DOHH2 (cell line): ENCODE data around the gene TF.

Source experiments
- H3F3A ChIP-seq: fragments of 200-600 bp; sonication (generic), shearing (Covaris generic); 2 replicates; pipeline ENCODE4 v1.6.0; 2016; ENCODE audit warnings: antibody characterized with exemption, mild to moderate bottlenecking; ENCODE audit not compliant: control insufficient read depth, insufficient read depth
- H3K27ac ChIP-seq: fragments of 200-600 bp; sonication (generic); 2 replicates; pipeline ENCODE4 v1.5.1; 2014; ENCODE audit warnings: low read depth, mild to moderate bottlenecking, low read length, moderate library complexity
- H3K27me3 ChIP-seq: fragments of 200-600 bp; sonication (generic); 2 replicates; pipeline ENCODE4 v1.6.1; 2014; ENCODE audit warnings: mild to moderate bottlenecking, low read length, mixed read lengths; ENCODE audit not compliant: control insufficient read depth
- H3K36me3 ChIP-seq: fragments of 200-600 bp; sonication (generic); 2 replicates; pipeline ENCODE4 v1.6.1; 2014; ENCODE audit warnings: mild to moderate bottlenecking, low read length, moderate library complexity, mixed read lengths; ENCODE audit not compliant: control insufficient read depth
- H3K4me1 ChIP-seq: fragments of 200-600 bp; sonication (generic); 2 replicates; pipeline ENCODE4 v1.6.1; 2014; ENCODE audit warnings: mild to moderate bottlenecking, low read length, mixed read lengths; ENCODE audit not compliant: control insufficient read depth
- H3K4me2 ChIP-seq: fragments of 200-600 bp; sonication (generic); 2 replicates; pipeline ENCODE4 v1.6.0; 2014; ENCODE audit warnings: mild to moderate bottlenecking, low read length, moderate library complexity
- H3K4me3 ChIP-seq: fragments of 200-600 bp; sonication (generic); 2 replicates; pipeline ENCODE4 v1.5.1; 2014; ENCODE audit warnings: mild to moderate bottlenecking, low read length, mixed read lengths
- H3K79me2 ChIP-seq: fragments of 200-600 bp; sonication (generic); 2 replicates; pipeline ENCODE4 v1.6.1; 2014; ENCODE audit warnings: mild to moderate bottlenecking, low read length, mixed read lengths; ENCODE audit not compliant: control insufficient read depth
- H3K9me2 ChIP-seq: fragments of 200-600 bp; sonication (generic); replicated peaks from 2 replicates; pipeline ENCODE4 v1.6.1; 2014; ENCODE audit warnings: mild to moderate bottlenecking, low read length, mixed read lengths; ENCODE audit not compliant: control insufficient read depth
- H3K9me3 ChIP-seq: fragments of 200-600 bp; sonication (generic); 2 replicates; pipeline ENCODE4 v1.6.1; 2014; ENCODE audit warnings: antibody characterized with exemption, low read length, mixed read lengths; ENCODE audit not compliant: control insufficient read depth, insufficient read depth
- H4K20me1 ChIP-seq: fragments of 200-600 bp; sonication (generic); 2 replicates; pipeline ENCODE4 v1.6.0; 2014; ENCODE audit warnings: low read depth, mild to moderate bottlenecking, antibody characterized with exemption, low read length, moderate library complexity; ENCODE audit not compliant: control insufficient read depth, insufficient read depth
- EZH2phosphoT487 ChIP-seq: fragments of 200-600 bp; sonication (generic); IDR thresholded peaks from 2 replicates; pipeline ENCODE4 v1.6.1; 2017; ENCODE audit warnings: borderline replicate concordance, mild to moderate bottlenecking, antibody characterized with exemption, low read length, moderate library complexity, mixed read lengths
- TF ChIP-seq, protein P1 (sequence below): fragments of 200-600 bp; sonication (generic); IDR thresholded peaks from one replicate; pipeline ENCODE4 v1.5.1; 2014; ENCODE audit warnings: antibody characterized with exemption, mild to moderate bottlenecking, low read depth, low read length; ENCODE audit not compliant: poor library complexity, severe bottlenecking

TF gene

GRCh38 chr3:133833267-133833666 is 87.1 kb downstream of the TF start:
- Histone ChIP-seq H3K9me2 (no peaks in the 10 kb centered on the region), H3K79me2 (no peaks in the 10 kb centered on the region), H3K4me2 (no peak overlapping the region), H4K20me1 (no peaks in the 10 kb centered on the region), H3K27me3 (no peaks in the 10 kb centered on the region), H3K4me1 (no peaks in the 10 kb centered on the region), H3K4me3 (no peak overlapping the region), H3K9me3 (no peaks in the 10 kb centered on the region), H3F3A (no peaks in the 10 kb centered on the region), H3K27ac (no peak overlapping the region), H3K36me3 (no peaks in the 10 kb centered on the region)
- TF ChIP-seq, protein P1, sequence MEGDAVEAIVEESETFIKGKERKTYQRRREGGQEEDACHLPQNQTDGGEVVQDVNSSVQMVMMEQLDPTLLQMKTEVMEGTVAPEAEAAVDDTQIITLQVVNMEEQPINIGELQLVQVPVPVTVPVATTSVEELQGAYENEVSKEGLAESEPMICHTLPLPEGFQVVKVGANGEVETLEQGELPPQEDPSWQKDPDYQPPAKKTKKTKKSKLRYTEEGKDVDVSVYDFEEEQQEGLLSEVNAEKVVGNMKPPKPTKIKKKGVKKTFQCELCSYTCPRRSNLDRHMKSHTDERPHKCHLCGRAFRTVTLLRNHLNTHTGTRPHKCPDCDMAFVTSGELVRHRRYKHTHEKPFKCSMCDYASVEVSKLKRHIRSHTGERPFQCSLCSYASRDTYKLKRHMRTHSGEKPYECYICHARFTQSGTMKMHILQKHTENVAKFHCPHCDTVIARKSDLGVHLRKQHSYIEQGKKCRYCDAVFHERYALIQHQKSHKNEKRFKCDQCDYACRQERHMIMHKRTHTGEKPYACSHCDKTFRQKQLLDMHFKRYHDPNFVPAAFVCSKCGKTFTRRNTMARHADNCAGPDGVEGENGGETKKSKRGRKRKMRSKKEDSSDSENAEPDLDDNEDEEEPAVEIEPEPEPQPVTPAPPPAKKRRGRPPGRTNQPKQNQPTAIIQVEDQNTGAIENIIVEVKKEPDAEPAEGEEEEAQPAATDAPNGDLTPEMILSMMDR = no peak
- TF ChIP-seq EZH2phosphoT487 = no peak

DNA sequence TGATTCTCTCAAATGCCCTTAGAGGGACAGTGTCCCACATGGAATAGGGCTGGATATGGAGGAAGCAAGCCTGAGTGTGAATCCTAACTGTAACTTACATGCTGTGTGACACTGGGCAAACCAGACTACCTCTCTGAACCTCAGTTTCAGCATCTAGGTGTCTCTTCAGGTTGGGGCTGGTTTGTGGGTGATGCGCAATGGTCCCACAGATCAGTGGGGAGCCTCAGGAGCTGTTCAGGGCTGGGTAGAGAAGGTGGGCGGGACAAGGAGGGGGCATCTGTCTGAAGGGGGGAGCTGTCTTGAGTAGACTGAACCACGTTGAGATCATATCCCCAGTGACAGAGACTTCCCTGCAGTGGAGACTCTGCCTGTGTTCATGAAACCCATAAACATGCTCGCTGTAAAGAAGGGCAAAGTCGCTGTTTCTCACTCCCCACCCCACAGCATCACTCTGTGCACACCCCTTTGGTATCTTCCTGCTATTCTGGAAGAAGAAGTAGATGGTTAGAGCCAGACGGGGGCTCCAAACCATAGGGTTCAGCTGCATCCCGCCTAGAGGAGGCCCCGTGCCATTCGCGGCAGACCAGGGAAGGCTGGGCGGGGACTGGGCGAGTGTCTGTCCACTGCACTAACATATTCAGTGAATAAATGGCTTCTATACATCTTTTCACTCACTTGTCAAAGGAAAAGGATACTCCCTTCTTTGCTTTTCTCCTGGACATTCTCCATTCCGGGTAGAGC is 87.9 kb downstream of the TF start:
- H3K9me3 ChIP-seq = no peaks in the 10 kb centered on the region
- H3K79me2 ChIP-seq = no peaks in the 10 kb centered on the region
- no peak overlapping the region for H3K27ac ChIP-seq
- no peak overlapping the region for H3K4me2 ChIP-seq
- no peaks in the 10 kb centered on the region for H3K4me1 ChIP-seq
- no peak overlapping the region for H3K4me3 ChIP-seq
- H3F3A ChIP-seq = no peaks in the 10 kb centered on the region
- H3K27me3 ChIP-seq = no peaks in the 10 kb centered on the region
- H3K9me2 ChIP-seq = no peaks in the 10 kb centered on the region
- H3K36me3 ChIP-seq = no peaks in the 10 kb centered on the region
- no peaks in the 10 kb centered on the region for H4K20me1 ChIP-seq
- no peak for TF ChIP-seq EZH2phosphoT487
- TF ChIP-seq, protein P1 = no peak

DNA sequence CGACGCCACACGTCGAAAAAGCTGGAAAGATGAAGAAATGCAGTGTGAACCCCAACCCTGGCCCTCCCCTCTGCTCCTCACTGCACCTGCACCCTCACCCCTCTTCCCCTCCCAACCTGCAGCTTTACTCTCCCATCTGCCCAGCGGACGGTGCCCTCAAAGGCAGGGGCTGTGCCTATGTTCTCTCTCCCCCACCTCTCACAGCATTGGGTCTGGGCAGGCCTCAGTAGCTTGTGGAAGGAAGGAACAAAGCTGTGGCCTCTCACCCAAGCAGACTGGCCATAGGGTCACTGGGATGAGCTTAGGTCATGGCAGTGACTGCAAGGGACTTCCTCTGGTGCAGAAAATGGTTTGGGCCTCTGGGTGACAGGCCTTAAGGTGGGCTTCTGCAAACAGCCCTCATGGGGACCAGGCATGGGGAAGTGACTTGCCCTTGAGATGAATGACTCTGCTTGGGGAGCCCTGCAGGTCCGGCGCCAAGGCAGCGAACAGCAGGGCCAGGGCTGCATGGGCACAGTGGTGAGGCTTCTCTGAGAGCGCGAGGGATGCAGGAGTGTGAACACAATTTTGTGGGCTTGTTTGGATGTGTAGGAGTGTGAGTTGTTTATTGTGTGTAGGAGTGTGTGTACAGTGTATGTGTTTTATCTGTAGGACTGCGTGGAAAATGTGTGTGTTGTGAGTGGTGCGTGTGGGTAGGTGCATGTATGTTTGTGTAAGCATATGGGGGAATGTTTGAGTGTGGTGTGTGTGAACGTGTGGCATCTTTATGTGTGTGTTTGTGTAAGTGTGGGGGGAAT is 88.6 kb downstream of the TF start:
- Histone ChIP-seq H3K79me2 (no peaks in the 10 kb centered on the region), H3K4me2 (no peak overlapping the region), H3K36me3 (no peaks in the 10 kb centered on the region), H3K4me1 (no peaks in the 10 kb centered on the region), H3K27ac (no peak overlapping the region), H3K9me2 (no peaks in the 10 kb centered on the region), H3K4me3 (no peak overlapping the region), H3F3A (no peaks in the 10 kb centered on the region), H4K20me1 (no peaks in the 10 kb centered on the region), H3K9me3 (no peaks in the 10 kb centered on the region), H3K27me3 (no peaks in the 10 kb centered on the region)
- TF ChIP-seq, protein P1 = no peak
- no peak for TF ChIP-seq EZH2phosphoT487
